GM21786 (cell line): Measurements from ENCODE around the gene VPS13A.
"Not testable (repeated sequence)": the region's sequence is repeated elsewhere in the genome, so short reads cannot be mapped to it uniquely, and the experiment has no call there.

ENCODE experiments used
- ATAC-seq: cut with Tn5 transposase; IDR thresholded peaks from one replicate; pipeline ENCODE4 v1.9.1; 2021; ENCODE audit not compliant: unreplicated experiment

VPS13A gene

GRCh38 chr9:77421506-77422265, 244.4 kb downstream of the VPS13A start:
- ATAC-seq = no peak

DNA sequence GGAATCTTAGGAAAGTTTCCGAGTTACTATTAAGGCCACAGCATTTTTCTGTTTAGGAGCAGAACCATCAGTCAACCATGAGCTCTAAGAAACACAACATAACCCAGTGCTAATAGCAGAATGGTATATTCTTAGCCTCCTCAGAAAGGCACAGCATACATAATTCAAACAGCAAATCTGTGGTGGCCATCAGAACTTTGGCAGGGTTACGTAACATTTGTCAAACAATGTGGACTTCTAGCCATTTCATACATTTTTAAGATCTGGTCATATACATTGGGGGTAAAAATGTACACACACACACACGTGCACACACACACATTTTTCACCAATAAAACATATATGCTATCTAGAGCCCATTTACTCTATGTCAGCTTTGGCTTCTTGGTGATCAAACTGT, 245.6 kb downstream of the VPS13A start:
- ATAC-seq = no peak

DNA sequence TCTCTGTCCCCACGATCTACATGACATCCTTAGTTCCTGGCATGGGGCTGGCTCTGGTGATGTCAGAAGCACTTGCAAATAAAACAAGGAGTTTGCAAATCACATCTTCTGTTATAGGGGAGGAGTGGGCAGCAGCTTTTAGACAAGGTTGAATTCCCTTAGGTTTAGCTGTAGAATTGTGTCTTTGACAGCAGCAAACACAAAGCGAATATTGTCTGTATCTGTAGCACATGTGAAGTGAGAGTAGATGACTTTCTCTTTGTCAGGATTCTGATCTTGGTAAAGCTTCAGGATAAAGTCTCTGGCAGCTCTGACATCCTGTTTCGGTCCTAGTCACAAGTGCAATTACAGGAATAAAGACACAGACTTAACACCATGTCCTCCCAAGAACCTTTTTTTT, 246.5 kb downstream of the VPS13A start:
- ATAC-seq = no peak

DNA sequence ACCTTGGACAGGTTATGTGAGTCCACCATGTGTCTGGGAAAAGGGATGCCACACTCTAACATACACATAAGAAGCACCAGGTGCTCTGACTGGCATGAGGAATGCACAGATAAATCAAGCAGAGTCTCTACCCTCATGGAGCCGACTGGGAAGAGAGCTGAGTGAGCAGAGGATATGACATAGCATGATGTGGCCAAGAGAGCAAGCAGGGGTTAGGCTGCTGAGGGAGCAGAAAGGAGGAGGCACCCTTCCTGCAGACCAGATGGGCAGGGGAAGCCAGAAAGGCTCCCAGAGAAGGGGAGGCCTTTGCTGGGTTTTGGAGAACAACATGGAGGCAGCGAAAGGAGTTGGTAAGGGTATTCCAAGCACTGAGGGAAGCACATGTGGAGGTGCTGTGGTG, 247.7 kb downstream of the VPS13A start:
- no peak for ATAC-seq

- ATAC-seq = no peak
Measured at GRCh38 chr9:77426712-77427111, 249.4 kb downstream of the VPS13A start.

DNA sequence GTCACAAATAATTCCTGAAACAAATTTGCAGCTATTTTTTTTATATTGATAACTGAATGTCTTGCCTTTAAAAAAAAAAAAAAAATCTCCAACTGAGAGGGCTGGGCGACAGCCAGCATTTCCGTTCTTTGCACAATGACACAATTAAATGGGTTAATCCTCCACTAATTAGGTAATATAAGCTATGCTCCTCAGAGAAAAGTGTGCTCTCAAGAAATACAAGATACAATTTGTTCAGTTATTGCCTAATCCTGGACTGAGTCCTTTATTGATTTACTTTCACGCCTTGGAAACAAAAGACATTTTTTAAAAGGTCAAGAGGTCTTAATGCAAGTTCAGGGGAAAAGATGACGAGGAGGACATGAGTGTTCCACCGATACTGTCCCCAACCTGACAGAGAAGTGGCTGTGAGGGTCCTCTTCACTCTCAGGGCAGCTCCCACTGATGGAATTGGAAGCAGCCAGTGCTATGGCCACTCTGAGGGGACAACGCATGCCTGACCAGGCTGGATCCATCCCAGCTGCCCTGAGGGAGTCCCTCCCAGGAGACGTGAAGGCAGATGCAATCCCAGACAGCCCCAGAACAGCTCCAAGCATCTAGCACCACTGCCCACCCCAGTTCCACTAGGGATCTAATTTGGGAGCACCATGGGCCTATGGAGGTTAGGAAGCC, 250.1 kb downstream of the VPS13A start:
- ATAC-seq = no peak

DNA sequence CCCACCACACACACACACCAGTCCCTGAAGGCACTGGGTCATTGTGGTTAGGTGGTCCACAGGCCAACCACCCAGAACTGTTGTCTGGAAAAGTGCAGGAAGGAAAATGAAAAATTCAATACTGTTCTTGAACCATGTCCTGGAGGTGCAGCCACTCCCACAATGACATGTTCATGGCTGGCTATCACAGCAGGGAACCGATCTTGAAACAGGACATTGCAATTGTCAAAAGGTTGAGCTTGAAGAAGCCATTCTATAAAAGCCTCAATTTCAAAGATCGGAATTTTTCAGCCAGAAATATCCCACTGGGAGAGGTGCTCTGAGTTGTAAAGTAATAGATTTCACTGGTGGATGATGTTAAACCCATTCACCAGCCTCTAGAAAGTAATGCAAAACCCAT, 252.6 kb downstream of the VPS13A start:
- no peak for ATAC-seq

DNA sequence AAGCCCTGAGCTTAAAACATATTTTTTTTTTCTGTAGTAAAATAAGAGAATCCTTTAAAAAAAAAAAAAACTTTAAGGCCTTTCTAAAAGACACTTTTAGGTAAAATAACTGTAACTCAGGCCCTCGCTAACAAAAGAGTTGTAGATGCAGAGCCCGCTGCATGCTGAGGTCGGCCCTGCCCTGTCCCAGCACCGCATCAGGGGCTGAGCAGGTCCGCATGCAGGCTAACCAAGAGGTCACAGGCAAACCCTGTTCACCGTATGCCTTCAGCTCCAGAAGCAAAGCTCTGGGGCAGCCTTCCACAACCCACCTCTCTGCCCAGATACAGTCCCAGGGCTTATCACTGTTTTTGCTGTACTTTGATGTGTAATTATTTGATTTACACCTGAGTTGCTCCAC, 254.7 kb downstream of the VPS13A start:
- ATAC-seq = no peak

- peak; percentile 92 for ATAC-seq
Measured at GRCh38 chr9:77433675-77434445, 256.5 kb downstream of the VPS13A start.

GRCh38 chr9:77435277-77435676, 257.9 kb downstream of the VPS13A start:
- no peak for ATAC-seq

DNA sequence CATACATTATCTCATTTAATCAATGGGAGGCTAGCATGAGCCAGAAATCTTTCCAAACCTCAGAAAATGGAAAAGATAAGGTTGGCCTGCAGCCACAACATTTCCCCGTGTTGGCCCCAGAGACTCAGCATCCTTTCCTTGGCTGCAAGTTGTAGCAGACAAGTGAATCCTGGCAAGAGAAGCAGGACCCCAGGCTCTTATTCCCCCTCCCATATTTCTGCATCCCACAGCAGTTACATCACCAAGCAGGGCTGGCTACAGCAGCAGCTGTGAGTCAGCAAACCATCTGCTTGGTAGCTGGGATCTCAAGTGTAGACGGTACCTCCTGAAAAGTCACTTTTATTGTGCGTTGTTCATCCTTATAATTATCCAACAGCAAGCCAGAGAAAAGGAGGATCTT, 258.4 kb downstream of the VPS13A start:
- no peak for ATAC-seq

DNA sequence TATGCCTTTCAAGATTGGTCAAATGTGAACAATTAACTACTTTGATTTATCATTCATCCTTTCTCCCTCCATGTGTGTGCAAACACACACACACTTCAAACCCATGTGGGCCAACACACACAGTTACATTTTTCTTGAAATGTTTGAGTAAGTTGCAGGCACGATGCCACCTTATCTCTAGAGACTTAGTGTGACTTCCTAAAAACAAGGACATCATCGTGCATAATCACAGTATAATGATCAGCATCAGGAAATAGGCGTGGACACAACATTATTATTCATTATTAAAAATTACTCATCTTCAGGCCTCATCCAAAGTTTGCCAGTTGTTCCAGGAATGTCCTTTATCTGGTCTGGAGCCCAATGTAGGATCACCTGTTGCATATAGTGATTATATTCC, 261.3 kb downstream of the VPS13A start:
- ATAC-seq = no peak

DNA sequence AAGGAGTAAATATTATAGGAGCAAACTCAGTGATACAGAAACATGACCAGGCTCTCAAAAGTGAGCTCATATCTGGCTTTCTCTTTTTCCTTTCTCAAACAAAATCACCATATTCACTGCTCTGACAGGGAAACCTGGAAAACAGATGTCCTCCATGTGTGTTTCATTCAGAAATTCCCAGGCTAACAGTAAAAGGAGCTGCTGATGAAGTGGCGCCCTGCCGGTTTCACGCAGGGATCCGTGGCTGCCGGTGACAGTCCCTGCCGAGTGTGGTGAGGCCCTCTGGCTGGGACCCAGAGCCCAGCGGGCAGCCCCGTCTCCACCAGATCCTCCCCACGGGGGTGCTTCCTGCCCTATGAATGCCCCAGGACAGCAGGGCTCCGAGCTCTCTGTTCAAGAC, 262.7 kb downstream of the VPS13A start:
- no peak for ATAC-seq

- ATAC-seq = not testable (repeated sequence)
Measured at GRCh38 chr9:77441124-77441523, 263.8 kb downstream of the VPS13A start.

DNA sequence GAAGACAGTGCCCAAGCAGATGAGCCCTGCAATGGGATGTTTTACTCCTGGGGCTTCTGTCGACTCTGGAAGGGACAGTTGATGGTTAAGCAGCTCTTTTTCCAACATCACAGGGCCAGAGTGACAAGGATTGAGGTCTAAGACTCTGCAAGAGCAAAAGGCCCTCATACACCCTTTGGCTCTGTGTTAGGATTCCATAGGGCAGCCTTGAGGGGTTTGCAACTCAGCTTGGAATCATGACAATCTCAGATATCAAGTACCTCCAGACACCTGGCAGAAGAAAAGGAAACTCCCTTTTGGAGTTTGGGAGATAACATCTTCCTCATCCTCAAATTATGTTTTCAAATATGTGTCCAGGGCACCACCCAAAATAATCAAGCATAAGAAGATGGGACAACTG, 265.1 kb downstream of the VPS13A start:
- ATAC-seq = no peak

DNA sequence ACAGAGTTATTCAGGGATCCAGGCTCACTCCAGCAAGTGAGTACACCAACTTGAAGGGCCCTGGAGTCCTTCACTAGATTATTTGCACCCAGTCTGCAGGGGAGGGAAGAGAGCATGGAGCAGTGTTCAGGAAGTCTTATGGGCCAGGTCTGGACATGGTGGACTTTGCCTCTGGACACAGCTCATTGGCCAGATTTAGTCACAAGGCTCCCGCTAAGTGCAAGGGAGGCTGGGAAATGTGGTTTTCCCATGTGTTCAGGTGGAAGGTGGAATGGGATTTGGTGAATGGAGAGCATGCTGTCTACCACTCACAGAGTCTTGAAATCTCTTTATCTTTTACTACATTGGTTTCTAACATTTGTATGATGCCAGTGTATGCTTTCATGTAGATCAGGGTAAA, 270.3 kb downstream of the VPS13A start:
- no peak for ATAC-seq

DNA sequence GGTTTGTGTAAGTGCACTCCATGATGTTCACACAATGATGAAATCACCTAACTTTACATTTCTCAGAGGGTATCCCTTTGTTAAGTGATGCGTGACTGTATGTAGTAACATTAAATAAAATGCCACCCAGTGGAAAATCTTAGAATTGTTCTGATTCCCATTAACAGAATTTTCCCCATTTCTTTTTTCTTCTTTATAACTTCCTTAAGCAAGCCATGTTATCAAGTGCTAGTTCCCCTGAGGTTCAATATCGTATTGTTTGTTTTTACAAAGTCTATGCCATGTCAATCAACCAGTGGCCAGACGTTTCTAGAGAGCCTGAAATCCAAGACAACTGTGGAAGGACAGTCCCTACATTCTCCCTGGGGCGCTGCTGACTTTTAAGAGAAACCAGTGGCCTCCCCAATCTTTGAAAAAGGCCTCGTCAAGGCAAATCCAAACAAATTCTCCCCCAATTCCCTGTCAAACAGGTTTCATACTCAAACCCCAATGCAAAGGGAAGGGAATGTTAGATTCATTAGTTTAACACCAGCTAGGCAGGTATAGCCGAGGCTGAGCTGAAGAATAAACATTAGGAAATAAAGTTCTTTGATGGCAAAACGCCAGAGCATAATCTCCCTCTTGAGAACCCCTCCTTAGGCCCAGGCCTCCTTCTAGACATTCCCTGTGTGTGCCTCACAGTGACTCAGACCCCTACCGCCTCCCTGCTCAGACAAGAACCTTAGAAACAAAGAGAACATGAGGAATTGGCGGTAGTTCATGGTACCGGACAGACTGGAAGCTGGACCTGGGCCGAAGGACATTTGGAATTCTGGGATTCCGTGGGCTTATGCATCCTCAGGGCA, 272.1 kb downstream of the VPS13A start:
- no peak for ATAC-seq

- ATAC-seq = no peak
Measured at GRCh38 chr9:77450085-77450475, 272.7 kb downstream of the VPS13A start.

- no peak for ATAC-seq
Measured at GRCh38 chr9:77451507-77451906, 274.2 kb downstream of the VPS13A start.

DNA sequence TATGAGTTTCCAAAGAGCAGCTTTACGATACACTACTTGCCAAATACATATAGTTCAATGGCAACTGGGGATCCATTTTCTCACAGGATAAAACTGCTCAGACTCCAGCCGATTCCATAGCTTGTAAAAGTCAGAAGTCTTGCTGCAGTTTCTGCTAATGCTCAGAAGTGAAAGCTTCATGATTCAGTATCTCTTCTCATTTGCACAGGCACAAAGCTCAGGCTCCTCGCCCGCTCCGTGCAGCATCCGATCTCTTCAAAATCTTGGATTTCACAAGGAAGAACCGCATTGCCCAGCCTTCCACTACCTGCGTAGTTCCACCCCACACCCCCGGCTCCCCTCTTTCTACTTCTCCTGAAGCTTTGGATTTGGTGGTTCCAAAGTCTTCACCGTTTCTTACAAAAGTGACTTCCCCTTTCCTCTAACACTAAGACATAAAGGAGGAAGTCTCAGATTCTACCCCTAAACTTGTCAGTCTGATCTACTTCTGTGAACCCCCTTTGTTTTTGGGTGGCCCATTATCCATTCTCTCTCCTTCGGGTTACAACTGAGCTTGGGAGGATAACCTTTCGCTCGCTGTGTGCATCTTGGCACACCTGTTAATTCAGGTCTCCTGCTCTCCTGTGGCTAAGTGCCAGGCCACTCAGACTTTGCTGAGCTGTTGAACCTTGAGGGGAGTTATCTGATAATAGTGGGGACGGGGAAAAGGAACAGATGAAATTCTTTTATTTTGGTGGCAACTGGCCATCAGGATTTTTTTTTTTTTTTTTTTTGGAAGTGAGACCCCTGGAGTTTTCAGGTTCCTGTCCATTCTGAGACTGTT, 276.7 kb downstream of the VPS13A start:
- ATAC-seq = no peak
